22Rv1 (cell line): ENCODE data around the gene KLF2.

Experiments
- CTCF ChIP-seq: fragments of 450-650 bp; IDR thresholded peaks from 2 replicates; pipeline ENCODE4 v1.5.1; 2017; ENCODE audit warnings: mild to moderate bottlenecking
- ZFX ChIP-seq: fragments of 450-650 bp; IDR thresholded peaks from 2 replicates; pipeline ENCODE4 v1.6.1; 2017; ENCODE audit warnings: antibody characterized with exemption, borderline replicate concordance

DNA sequence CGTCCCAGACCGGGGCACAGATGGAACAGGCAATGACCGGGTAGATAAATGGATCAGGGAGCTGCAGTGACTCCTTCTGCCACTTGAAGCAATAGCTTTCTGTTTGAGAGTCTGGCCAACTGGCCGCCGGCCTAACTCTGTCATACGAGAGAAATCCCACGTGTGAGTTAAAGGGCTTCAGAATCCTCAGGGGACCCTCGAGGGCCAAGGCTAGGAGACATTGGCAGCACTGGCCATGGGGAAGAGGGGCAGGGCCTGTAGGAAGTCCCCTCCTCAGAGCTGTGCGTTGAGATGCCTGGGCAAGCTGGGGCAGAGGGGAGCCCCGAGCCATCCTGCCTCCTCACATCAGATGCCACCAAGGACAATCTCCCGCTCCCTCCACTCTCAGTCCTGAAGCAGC lies 51.6 kb downstream of the KLF2 start:
- TF ChIP-seq CTCF (no peak), ZFX (no peak)
